GM12878 (cell line): ENCODE results near the gene TNFSF12. TPM values are rescaled to one million over a fixed set of nuclear protein-coding genes. Genes with fewer than 3 reads are reported as not detected.

ENCODE experiments used
- ATAC-seq: fragments of 200-7000 bp; cut with Tn5 transposase; 3 replicates; pipeline ENCODE4 v1.9.1; 2020; ENCODE audit warnings: mild to moderate bottlenecking, moderate library complexity
- BruUV-seq: library from RNA; stranded (reverse); fragments of 400-500 nt; replicated peaks from 2 replicates; lab custom pipeline; 2021; lab: Mats Ljungman, UMichigan
- CTCF ChIA-PET: fragments of 300-600 bp; sonication (Branson Sonifier 250); formaldehyde crosslinking; extraction: SDS; loops from one replicate; lab custom pipeline; 2021; ENCODE audit warnings: inconsistent platforms; lab: Yijun Ruan, JAX
- POLR2A ChIA-PET: fragments of 350-600 bp; formaldehyde crosslinking; extraction: SDS; loops from one replicate; lab custom pipeline; 2021; ENCODE audit warnings: inconsistent platforms; lab: Charles Lee
- RAD21 ChIA-PET: fragments of 300-600 bp; sonication (Branson Sonifier 250); formaldehyde crosslinking; loops from one replicate; lab custom pipeline; 2023; ENCODE audit warnings: antibody characterized with exemption; ENCODE audit not compliant: unreplicated experiment; lab: Charles Lee
- SMC1A ChIA-PET: fragments of 300-600 bp; sonication (Branson Sonifier 250); formaldehyde crosslinking; loops from one replicate; lab custom pipeline; 2023; ENCODE audit not compliant: unreplicated experiment, uncharacterized antibody; lab: Charles Lee
- DNase-seq: peaks from one replicate; pipeline ENCODE4 v3.0.0-alpha.2; 2011; ENCODE audit warnings: low read depth, low spot score
- FAIRE-seq: peaks from 3 replicates; lab custom pipeline; 2011; peaks lifted over from hg19 to GRCh38; lab: Jason Lieb, UNC
- H2AFZ ChIP-seq: 2 replicates; pipeline ENCODE4 v1.6.0; 2011; ENCODE audit warnings: low read depth, low read length, control low read depth; ENCODE audit not compliant: control insufficient read depth
- H3K27ac ChIP-seq: 2 replicates; pipeline ENCODE4 v1.5.1; 2011; ENCODE audit warnings: control low read depth; ENCODE audit not compliant: control insufficient read depth, insufficient read depth
- H3K27me3 ChIP-seq, 2 experiments: replicated peaks in 1 of 2; 2 replicates each; pipeline versions ENCODE4 v1.6.0 to v1.6.1; 2011; ENCODE audit warnings: low read length in 1 of 2; ENCODE audit not compliant: control insufficient read depth in 2 of 2, insufficient read depth in 2 of 2
- H3K36me3 ChIP-seq, 2 experiments: 2 replicates each; pipeline ENCODE4 v1.5.1; 2011; ENCODE audit warnings: low read length in 1 of 2; ENCODE audit not compliant: control insufficient read depth in 2 of 2, insufficient read depth in 2 of 2
- H3K4me1 ChIP-seq: 2 replicates; pipeline ENCODE4 v1.6.1; 2011; ENCODE audit warnings: mild to moderate bottlenecking, low read length, moderate library complexity, mixed read lengths; ENCODE audit not compliant: control insufficient read depth, insufficient read depth
- H3K4me2 ChIP-seq: 2 replicates; pipeline ENCODE4 v1.6.0; 2011; ENCODE audit warnings: control low read depth; ENCODE audit not compliant: control insufficient read depth, insufficient read depth
- H3K4me3 ChIP-seq: fragments of 200-600 bp; sonication (generic); 2 replicates; pipeline ENCODE4 v1.5.1; 2016
- H3K79me2 ChIP-seq: 2 replicates; pipeline ENCODE4 v1.6.0; 2011; ENCODE audit warnings: low read length; ENCODE audit not compliant: control insufficient read depth, insufficient read depth
- H3K9ac ChIP-seq: 2 replicates; pipeline ENCODE4 v1.8.0; 2011; ENCODE audit warnings: low read length, control low read depth, mixed read lengths; ENCODE audit not compliant: control insufficient read depth, insufficient read depth
- H3K9me3 ChIP-seq: replicated peaks from 3 replicates; pipeline ENCODE4 v1.5.1; 2011; ENCODE audit warnings: mild to moderate bottlenecking, low read length; ENCODE audit not compliant: control insufficient read depth, insufficient read depth
- H4K20me1 ChIP-seq: 2 replicates; pipeline ENCODE4 v1.6.0; 2011; ENCODE audit not compliant: control insufficient read depth, insufficient read depth
- CBFB ChIP-seq: IDR thresholded peaks from 2 replicates; pipeline ENCODE4 v1.6.1; 2016; ENCODE audit warnings: antibody characterized with exemption, low read depth
- CEBPB ChIP-seq, 2 experiments: fragments of 150-350 bp in 1 of 2; IDR thresholded peaks; 2 replicates each; pipeline ENCODE4 v1.6.1; 2012 to 2014; ENCODE audit warnings: low read depth in 2 of 2, low read length in 2 of 2, borderline replicate concordance in 1 of 2, inconsistent platforms in 1 of 2
- ESRRA ChIP-seq: IDR thresholded peaks from 2 replicates; pipeline ENCODE4 v1.6.1; 2012; ENCODE audit warnings: mild to moderate bottlenecking, low read length, improper control_type of control experiment
- IKZF1 ChIP-seq: fragments of 450-650 bp; conservative IDR thresholded peaks from 2 replicates; pipeline ENCODE4 v1.6.1; 2017; ENCODE audit warnings: antibody characterized with exemption, mild to moderate bottlenecking
- MTA2 ChIP-seq: fragments of 450-650 bp; IDR thresholded peaks from 2 replicates; pipeline ENCODE4 v1.6.1; 2016; ENCODE audit warnings: low read depth, mild to moderate bottlenecking, moderate library complexity
- RFX5 ChIP-seq: IDR thresholded peaks from 2 replicates; pipeline ENCODE4 v1.6.1; 2011; ENCODE audit warnings: low read depth, low read length, improper control_type of control experiment
- SUZ12 ChIP-seq: fragments of 200-600 bp; sonication (generic); IDR thresholded peaks from one replicate; pipeline ENCODE4 v1.6.1; 2018; ENCODE audit warnings: antibody characterized with exemption, mild to moderate bottlenecking; ENCODE audit not compliant: unreplicated experiment
- WGBS: methylation state at CpG from one replicate; pipeline ENCODE4 v1.1.6; 2016; ENCODE audit warnings: low lambda C conversion rate; ENCODE audit not compliant: insufficient replicate concordance, insufficient coverage; ENCODE audit errors: missing lambda C conversion rate; 5-methylcytosine and 5-hydroxymethylcytosine counted together
- in situ Hi-C: fragments of 300-500 bp; cut with MboI; formaldehyde crosslinking; loops from 9 replicates; pipeline ENCODE4 v1.14.3; 2018; ENCODE audit warnings: mixed read lengths
- intact Hi-C: fragments of 100-400 bp; cut with micrococcal nuclease; formaldehyde crosslinking; loops from one replicate; pipeline ENCODE4 v1.14.2; 2022; ENCODE audit not compliant: unreplicated experiment
- polyA plus RNA-seq, 11 experiments: library from polyadenylated mRNA; depleted of rRNA in 4 of 11; unstranded in 6 of 11; stranded (reverse) in 5 of 11; fragments of >200 nt; fragmentation: Nextera tagmentation in 4 of 11; fragmentation: Illumina TruSeq in 1 of 11; extraction: Ambion mirVana in 4 of 11; extraction: Trizol in 1 of 11; gene quantifications; 1 replicate in 1 of 11; 2 replicates in 10 of 11; pipeline versions ENCODE4 v1.2.1 to v1.2.3, GENCODE V29; 2011 to 2016; ENCODE audit warnings: inconsistent platforms in 2 of 11, missing spikeins in 2 of 11, low read depth in 1 of 11
- total RNA-seq, 4 experiments: library from RNA; depleted of rRNA in 3 of 4; stranded (reverse); fragments of >200 nt in 3 of 4; fragmentation: Illumina TruSeq in 1 of 4; extraction: Trizol in 1 of 4; gene quantifications; 2 replicates each; pipeline versions ENCODE4 v1.2.1 to v1.2.3, GENCODE V29; 2013 to 2021
- TF ChIP-seq, protein P1 (sequence below): IDR thresholded peaks from 2 replicates; pipeline ENCODE4 v1.6.1; 2012; ENCODE audit warnings: low read depth, low read length, improper control_type of control experiment
- TF ChIP-seq, protein P2 (sequence below): fragments of 450-650 bp; IDR thresholded peaks from 2 replicates; pipeline ENCODE4 v1.6.1; 2016; ENCODE audit warnings: mild to moderate bottlenecking
- TF ChIP-seq, protein P3 (sequence below), 3 experiments: IDR thresholded peaks in 2 of 3; conservative IDR thresholded peaks in 1 of 3; 2 replicates each; pipeline ENCODE4 v1.5.1; 2011; ENCODE audit warnings: low read depth in 3 of 3, low read length in 3 of 3, mild to moderate bottlenecking in 3 of 3, control low read depth in 2 of 3, moderate library complexity in 2 of 3, inconsistent platforms in 1 of 3, mixed read lengths in 1 of 3; ENCODE audit not compliant: control insufficient read depth in 2 of 3, insufficient read depth in 1 of 3; ENCODE audit errors: extremely low read depth in 1 of 3
- TF ChIP-seq, protein P4 (sequence below): IDR thresholded peaks from 2 replicates; pipeline ENCODE4 v1.6.1; 2011; ENCODE audit warnings: low read depth, mild to moderate bottlenecking, low read length, moderate library complexity, borderline replicate concordance; ENCODE audit errors: extremely low read depth

TNFSF12 gene
- total and polyA plus RNA-seq, 10 of the 15 experiments (the other 5 are each of a cell fraction or from before 2014, with no cell fraction given): 0.32 to 7.0 (median 2.6) TPM

DNA sequence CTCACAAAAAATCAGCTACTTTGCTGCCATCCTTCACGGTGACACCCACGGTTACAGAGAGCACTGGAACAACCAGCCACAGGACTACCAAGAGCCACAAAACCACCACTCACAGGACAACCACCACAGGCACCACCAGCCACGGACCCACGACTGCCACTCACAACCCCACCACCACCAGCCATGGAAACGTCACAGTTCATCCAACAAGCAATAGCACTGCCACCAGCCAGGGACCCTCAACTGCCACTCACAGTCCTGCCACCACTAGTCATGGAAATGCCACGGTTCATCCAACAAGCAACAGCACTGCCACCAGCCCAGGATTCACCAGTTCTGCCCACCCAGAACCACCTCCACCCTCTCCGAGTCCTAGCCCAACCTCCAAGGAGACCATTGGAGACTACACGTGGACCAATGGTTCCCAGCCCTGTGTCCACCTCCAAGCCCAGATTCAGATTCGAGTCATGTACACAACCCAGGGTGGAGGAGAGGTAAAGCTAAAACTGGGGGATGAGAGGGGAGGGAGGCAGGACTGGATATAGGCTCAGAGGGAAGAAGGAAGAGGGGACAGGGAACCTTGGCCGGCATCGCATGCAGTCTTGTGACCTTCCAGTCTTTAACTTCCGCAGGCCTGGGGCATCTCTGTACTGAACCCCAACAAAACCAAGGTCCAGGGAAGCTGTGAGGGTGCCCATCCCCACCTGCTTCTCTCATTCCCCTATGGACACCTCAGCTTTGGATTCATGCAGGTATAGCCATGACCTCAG is 31.2 kb downstream of the TNFSF12 start (continued):
- TF ChIP-seq, protein P1, sequence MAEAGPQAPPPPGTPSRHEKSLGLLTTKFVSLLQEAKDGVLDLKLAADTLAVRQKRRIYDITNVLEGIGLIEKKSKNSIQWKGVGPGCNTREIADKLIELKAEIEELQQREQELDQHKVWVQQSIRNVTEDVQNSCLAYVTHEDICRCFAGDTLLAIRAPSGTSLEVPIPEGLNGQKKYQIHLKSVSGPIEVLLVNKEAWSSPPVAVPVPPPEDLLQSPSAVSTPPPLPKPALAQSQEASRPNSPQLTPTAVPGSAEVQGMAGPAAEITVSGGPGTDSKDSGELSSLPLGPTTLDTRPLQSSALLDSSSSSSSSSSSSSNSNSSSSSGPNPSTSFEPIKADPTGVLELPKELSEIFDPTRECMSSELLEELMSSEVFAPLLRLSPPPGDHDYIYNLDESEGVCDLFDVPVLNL: no peak
- TF ChIP-seq, protein P2, sequence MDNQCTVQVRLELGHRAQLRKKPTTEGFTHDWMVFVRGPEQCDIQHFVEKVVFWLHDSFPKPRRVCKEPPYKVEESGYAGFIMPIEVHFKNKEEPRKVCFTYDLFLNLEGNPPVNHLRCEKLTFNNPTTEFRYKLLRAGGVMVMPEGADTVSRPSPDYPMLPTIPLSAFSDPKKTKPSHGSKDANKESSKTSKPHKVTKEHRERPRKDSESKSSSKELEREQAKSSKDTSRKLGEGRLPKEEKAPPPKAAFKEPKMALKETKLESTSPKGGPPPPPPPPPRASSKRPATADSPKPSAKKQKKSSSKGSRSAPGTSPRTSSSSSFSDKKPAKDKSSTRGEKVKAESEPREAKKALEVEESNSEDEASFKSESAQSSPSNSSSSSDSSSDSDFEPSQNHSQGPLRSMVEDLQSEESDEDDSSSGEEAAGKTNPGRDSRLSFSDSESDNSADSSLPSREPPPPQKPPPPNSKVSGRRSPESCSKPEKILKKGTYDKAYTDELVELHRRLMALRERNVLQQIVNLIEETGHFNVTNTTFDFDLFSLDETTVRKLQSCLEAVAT: 0 out of 2 replicates have a peak, but pooled peaks have one; percentile 60

DNA sequence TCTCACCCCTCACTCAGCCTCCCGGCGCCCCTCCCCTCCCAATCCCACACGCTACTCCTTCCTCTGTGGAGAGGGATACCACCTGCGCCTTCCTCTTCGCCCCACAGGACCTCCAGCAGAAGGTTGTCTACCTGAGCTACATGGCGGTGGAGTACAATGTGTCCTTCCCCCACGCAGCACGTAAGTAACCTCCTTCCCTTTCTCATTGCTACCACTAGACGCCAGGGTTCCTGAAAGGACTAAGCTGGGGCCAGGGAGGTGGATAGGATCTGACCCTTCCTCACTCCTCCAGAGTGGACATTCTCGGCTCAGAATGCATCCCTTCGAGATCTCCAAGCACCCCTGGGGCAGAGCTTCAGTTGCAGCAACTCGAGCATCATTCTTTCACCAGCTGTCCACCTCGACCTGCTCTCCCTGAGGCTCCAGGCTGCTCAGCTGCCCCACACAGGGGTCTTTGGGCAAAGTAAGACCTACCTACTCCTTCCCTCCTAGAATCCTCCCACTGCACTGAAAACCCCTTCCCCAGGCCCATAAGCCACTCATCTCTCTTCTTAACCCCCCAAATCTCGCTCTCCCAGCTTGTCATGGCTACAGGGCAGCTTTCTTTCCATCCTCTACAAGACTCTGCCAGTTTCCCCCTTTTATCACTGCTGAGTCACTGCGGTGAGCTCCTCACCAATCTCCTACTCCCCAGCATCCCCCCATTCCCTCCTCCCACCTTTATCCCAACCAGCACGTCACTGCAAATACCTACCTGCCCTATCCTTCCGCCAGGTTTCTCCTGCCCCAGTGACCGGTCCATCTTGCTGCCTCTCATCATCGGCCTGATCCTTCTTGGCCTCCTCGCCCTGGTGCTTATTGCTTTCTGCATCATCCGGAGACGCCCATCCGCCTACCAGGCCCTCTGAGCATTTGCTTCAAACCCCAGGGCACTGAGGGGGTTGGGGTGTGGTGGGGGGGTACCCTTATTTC is 32.0 kb downstream of the TNFSF12 start:
- no peak for DNase-seq
- WGBS: 71% methylated on average over 23 of the region's 23 CpGs
- Histone ChIP-seq H3K9ac (no peak overlapping the region), H3K4me3 (no peak overlapping the region), H3K27ac (no peak overlapping the region), H3K79me2 (peaks cover 45% of the 10 kb centered on the region), H3K9me3 (no peaks in the 10 kb centered on the region), H3K4me1 (peaks cover 49% of the 10 kb centered on the region), H2AFZ (no peak overlapping the region), H3K36me3 (peaks cover 21 to 32% of the 10 kb centered on the region in 2 experiments), H3K27me3 (no peaks in the 10 kb centered on the region), H4K20me1 (peaks cover 8% of the 10 kb centered on the region), H3K4me2 (peak overlapping the region; percentile 52; the same call in 1 of the 2 replicates)
- no peak for ATAC-seq
- ChIA-PET RAD21 (interaction anchor here (2.2 kb wide), 1 partner anchor 46 kb away, joined by 8 read pairs; the partner anchor contains the start of gene SAT2), POLR2A (interaction anchor here (0.6 to 1.8 kb wide), 5 partner anchors 23 to 177 kb away, joined by 3 to 9 read pairs (median 4); partner anchors contain the start of genes FXR2, TMEM256 and TP53), SMC1A (no interaction called here), CTCF (interaction anchor here (1.1 to 3.8 kb wide), 4 partner anchors 8 to 225 kb away, joined by 3 to 18 read pairs (median 6); partner anchors contain the start of gene SENP3)
- no peak for FAIRE-seq
- intact Hi-C loops: loop anchor here (5.0 kb wide), 1 partner anchor 36 kb away; no protein-coding TSS in a partner anchor
- no TSS peak for BruUV-seq
- in situ Hi-C loops: no loop called here
- TF ChIP-seq RFX5 (no peak), IKZF1 (no peak), CEBPB (IDR thresholded peaks at IDR 0.05; ENCODE audit: borderline replicate concordance in 1 of 2, low read depth in 2 of 2, low read length in 2 of 2) (no peak), MTA2 (no peak), SUZ12 (no peak), CBFB (no peak), ESRRA (no peak)
- TF ChIP-seq, protein P3, sequence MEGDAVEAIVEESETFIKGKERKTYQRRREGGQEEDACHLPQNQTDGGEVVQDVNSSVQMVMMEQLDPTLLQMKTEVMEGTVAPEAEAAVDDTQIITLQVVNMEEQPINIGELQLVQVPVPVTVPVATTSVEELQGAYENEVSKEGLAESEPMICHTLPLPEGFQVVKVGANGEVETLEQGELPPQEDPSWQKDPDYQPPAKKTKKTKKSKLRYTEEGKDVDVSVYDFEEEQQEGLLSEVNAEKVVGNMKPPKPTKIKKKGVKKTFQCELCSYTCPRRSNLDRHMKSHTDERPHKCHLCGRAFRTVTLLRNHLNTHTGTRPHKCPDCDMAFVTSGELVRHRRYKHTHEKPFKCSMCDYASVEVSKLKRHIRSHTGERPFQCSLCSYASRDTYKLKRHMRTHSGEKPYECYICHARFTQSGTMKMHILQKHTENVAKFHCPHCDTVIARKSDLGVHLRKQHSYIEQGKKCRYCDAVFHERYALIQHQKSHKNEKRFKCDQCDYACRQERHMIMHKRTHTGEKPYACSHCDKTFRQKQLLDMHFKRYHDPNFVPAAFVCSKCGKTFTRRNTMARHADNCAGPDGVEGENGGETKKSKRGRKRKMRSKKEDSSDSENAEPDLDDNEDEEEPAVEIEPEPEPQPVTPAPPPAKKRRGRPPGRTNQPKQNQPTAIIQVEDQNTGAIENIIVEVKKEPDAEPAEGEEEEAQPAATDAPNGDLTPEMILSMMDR (IDR thresholded peaks at IDR 0.05 in 2 of 3, conservative IDR thresholded peaks at IDR 0.05 in 1 of 3; ENCODE audit: control insufficient read depth in 2 of 3, extremely low read depth in 1 of 3, insufficient read depth in 1 of 3, low read depth in 3 of 3, low read length in 3 of 3): no peak
- TF ChIP-seq, protein P4, sequence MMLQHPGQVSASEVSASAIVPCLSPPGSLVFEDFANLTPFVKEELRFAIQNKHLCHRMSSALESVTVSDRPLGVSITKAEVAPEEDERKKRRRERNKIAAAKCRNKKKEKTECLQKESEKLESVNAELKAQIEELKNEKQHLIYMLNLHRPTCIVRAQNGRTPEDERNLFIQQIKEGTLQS: no peak
